Measurements from ENCODE around the gene NSUN2.

NSUN2 gene

GRCh38 chr5:6604341-6604740 lies 28.5 kb downstream of the NSUN2 start:
- no peak for DNase-seq (ENCODE audit: low read depth)

GRCh38 chr5:6603643-6604042 lies 29.2 kb downstream of the NSUN2 start:
- no peak for DNase-seq (ENCODE audit: low read depth)

- no peak for DNase-seq (ENCODE audit: low read depth)
These were observed 30.4 kb downstream of the NSUN2 start for GRCh38 chr5:6602441-6602840.

- DNase-seq (ENCODE audit: low read depth), result no peak
These were observed 31.0 kb downstream of the NSUN2 start for GRCh38 chr5:6601816-6602215.

GRCh38 chr5:6601271-6601670 lies 31.6 kb downstream of the NSUN2 start:
- DNase-seq (ENCODE audit: low read depth), result no peak

GRCh38 chr5:6599739-6600138 lies 33.1 kb downstream of the NSUN2 start:
- DNase-seq (ENCODE audit: low read depth), result no peak

GRCh38 chr5:6598351-6598900 lies 34.4 kb downstream of the NSUN2 start:
- no peak for DNase-seq (ENCODE audit: low read depth)

- DNase-seq (ENCODE audit: low read depth), result no peak
These were observed 35.3 kb downstream of the NSUN2 start for GRCh38 chr5:6597557-6597956.

GRCh38 chr5:6596388-6596787 lies 36.5 kb downstream of the NSUN2 start:
- DNase-seq (ENCODE audit: low read depth), result no peak

GRCh38 chr5:6595405-6595804 lies 37.4 kb downstream of the NSUN2 start:
- DNase-seq (ENCODE audit: low read depth), result no peak

GRCh38 chr5:6594066-6594465 lies 38.8 kb downstream of the NSUN2 start:
- DNase-seq (ENCODE audit: low read depth), result no peak

GRCh38 chr5:6593148-6594016 lies 39.5 kb downstream of the NSUN2 start:
- no peak for DNase-seq (ENCODE audit: low read depth)

GRCh38 chr5:6592601-6593000 lies 40.2 kb downstream of the NSUN2 start:
- no peak for DNase-seq (ENCODE audit: low read depth)

- DNase-seq (ENCODE audit: low read depth), result no peak
These were observed 41.1 kb downstream of the NSUN2 start for GRCh38 chr5:6591671-6592288.

- DNase-seq (ENCODE audit: low read depth), result no peak
These were observed 42.3 kb downstream of the NSUN2 start for GRCh38 chr5:6590581-6590980.

- DNase-seq (ENCODE audit: low read depth), result no peak
These were observed 45.7 kb downstream of the NSUN2 start for GRCh38 chr5:6587171-6587570.

- DNase-seq (ENCODE audit: low read depth), result no peak
These were observed 46.2 kb downstream of the NSUN2 start for GRCh38 chr5:6586647-6587042.

- no peak for DNase-seq (ENCODE audit: low read depth)
These were observed 46.8 kb downstream of the NSUN2 start for GRCh38 chr5:6585939-6586646.

GRCh38 chr5:6585168-6585567 lies 47.7 kb downstream of the NSUN2 start:
- DNase-seq (ENCODE audit: low read depth), result no peak

- DNase-seq (ENCODE audit: low read depth), result no peak
These were observed 48.1 kb downstream of the NSUN2 start for GRCh38 chr5:6584727-6585126.

- no peak for DNase-seq (ENCODE audit: low read depth)
These were observed 48.7 kb downstream of the NSUN2 start for GRCh38 chr5:6584101-6584645.
